Measurements from ENCODE around the gene POLR3B.
"Not testable (repeated sequence)": the region's sequence is repeated elsewhere in the genome, so short reads cannot be mapped to it uniquely, and the experiment has no call there.

Gene POLR3B

GRCh38 chr12:106357549-106358395, at the start of gene POLR3B:
TSS of gene POLR3B (plus strand) at chr12:106357748. CDS start at chr12:106357880, 132 bp downstream.
- DNase-seq: peak; percentile 98
- peak within 1 kb of the TSS; percentile 98 for H3K27ac Mint-ChIP-seq
- no peaks in the 10 kb centered on the region for H3K9me3 Mint-ChIP-seq
- H3K4me1 Mint-ChIP-seq (ENCODE audit: low read depth): peaks cover 16% of the 10 kb centered on the region
- H3K27me3 Mint-ChIP-seq: no peaks in the 10 kb centered on the region
- H3K36me3 Mint-ChIP-seq (ENCODE audit: low read depth): peaks cover 13% of the 10 kb centered on the region
- peak within 1 kb of the TSS; percentile 95 for H3K4me3 Mint-ChIP-seq

- H3K9me3 Mint-ChIP-seq: no peaks in the 10 kb centered on the region
- H3K27ac Mint-ChIP-seq: peak overlapping the region; percentile 80
- peaks cover 80% of the 10 kb centered on the region for H3K4me1 Mint-ChIP-seq (ENCODE audit: low read depth)
- no peak for DNase-seq
- no peaks in the 10 kb centered on the region for H3K27me3 Mint-ChIP-seq
- H3K36me3 Mint-ChIP-seq (ENCODE audit: low read depth): peaks cover 9% of the 10 kb centered on the region
- no peak overlapping the region for H3K4me3 Mint-ChIP-seq
Measured at GRCh38 chr12:106308121-106308520, 49.4 kb upstream of the POLR3B start.

- H3K27ac Mint-ChIP-seq: peak overlapping the region; percentile 80
- H3K36me3 Mint-ChIP-seq (ENCODE audit: low read depth): peaks cover 9% of the 10 kb centered on the region
- no peak overlapping the region for H3K4me3 Mint-ChIP-seq
Measured at GRCh38 chr12:106308611-106309010, 48.9 kb upstream of the POLR3B start.

GRCh38 chr12:106309671-106310505, 47.7 kb upstream of the POLR3B start:
- Mint-ChIP-seq H3K27ac (peak overlapping the region; percentile 15), H3K4me1 (ENCODE audit: low read depth) (peaks cover 65% of the 10 kb centered on the region), H3K27me3 (no peaks in the 10 kb centered on the region), H3K36me3 (ENCODE audit: low read depth) (peaks cover 19% of the 10 kb centered on the region), H3K9me3 (no peaks in the 10 kb centered on the region), H3K4me3 (no peak overlapping the region)
- no peak for DNase-seq

More at GRCh38 chr12:106308611-106309010, 48.9 kb upstream of the POLR3B start:
- H3K4me1 Mint-ChIP-seq (ENCODE audit: low read depth): peaks cover 78% of the 10 kb centered on the region
- DNase-seq: no peak
- no peaks in the 10 kb centered on the region for H3K27me3 Mint-ChIP-seq
- no peaks in the 10 kb centered on the region for H3K9me3 Mint-ChIP-seq

GRCh38 chr12:106310687-106311086, 46.9 kb upstream of the POLR3B start:
- Mint-ChIP-seq H3K36me3 (ENCODE audit: low read depth) (peaks cover 27% of the 10 kb centered on the region), H3K27ac (peak overlapping the region; percentile 8), H3K4me3 (no peak overlapping the region), H3K9me3 (no peaks in the 10 kb centered on the region), H3K4me1 (ENCODE audit: low read depth) (peaks cover 60% of the 10 kb centered on the region), H3K27me3 (no peaks in the 10 kb centered on the region)
- DNase-seq: no peak

- Mint-ChIP-seq H3K4me3 (no peak overlapping the region), H3K27me3 (no peaks in the 10 kb centered on the region), H3K27ac (peak overlapping the region; percentile 42), H3K9me3 (no peaks in the 10 kb centered on the region), H3K36me3 (ENCODE audit: low read depth) (peaks cover 31% of the 10 kb centered on the region), H3K4me1 (ENCODE audit: low read depth) (peaks cover 56% of the 10 kb centered on the region)
- DNase-seq: no peak
Measured at GRCh38 chr12:106311139-106311538, 46.4 kb upstream of the POLR3B start.

GRCh38 chr12:106313413-106313812, 44.1 kb upstream of the POLR3B start:
- DNase-seq, H3K27ac Mint-ChIP-seq, H3K9me3 Mint-ChIP-seq, H3K27me3 Mint-ChIP-seq, H3K4me3 Mint-ChIP-seq: not testable (repeated sequence)
- Mint-ChIP-seq H3K36me3 (ENCODE audit: low read depth) (peaks cover 44% of the 10 kb centered on the region), H3K4me1 (ENCODE audit: low read depth) (peaks cover 34% of the 10 kb centered on the region)

GRCh38 chr12:106315523-106315922, 42.0 kb upstream of the POLR3B start:
- no peak overlapping the region for H3K4me3 Mint-ChIP-seq
- no peak for DNase-seq
- peak overlapping the region; percentile 23 for H3K27ac Mint-ChIP-seq
- H3K9me3 Mint-ChIP-seq: no peaks in the 10 kb centered on the region
- H3K36me3 Mint-ChIP-seq (ENCODE audit: low read depth): peaks cover 60% of the 10 kb centered on the region
- H3K4me1 Mint-ChIP-seq (ENCODE audit: low read depth): peaks cover 14% of the 10 kb centered on the region
- H3K27me3 Mint-ChIP-seq: no peaks in the 10 kb centered on the region

GRCh38 chr12:106317406-106318082, 40.0 kb upstream of the POLR3B start:
- H3K36me3 Mint-ChIP-seq (ENCODE audit: low read depth): peaks cover 67% of the 10 kb centered on the region
- H3K4me3 Mint-ChIP-seq: no peak overlapping the region
- H3K27me3 Mint-ChIP-seq: no peaks in the 10 kb centered on the region
- H3K4me1 Mint-ChIP-seq (ENCODE audit: low read depth): peaks cover 6% of the 10 kb centered on the region
- no peak for DNase-seq
- no peak overlapping the region for H3K27ac Mint-ChIP-seq
- no peaks in the 10 kb centered on the region for H3K9me3 Mint-ChIP-seq

- no peak for DNase-seq
- Mint-ChIP-seq H3K36me3 (ENCODE audit: low read depth) (peaks cover 76% of the 10 kb centered on the region), H3K9me3 (no peaks in the 10 kb centered on the region), H3K27me3 (no peaks in the 10 kb centered on the region), H3K4me1 (ENCODE audit: low read depth) (peaks cover 2% of the 10 kb centered on the region), H3K27ac (peak overlapping the region; percentile 24), H3K4me3 (no peak overlapping the region)
Measured at GRCh38 chr12:106321139-106321850, 36.3 kb upstream of the POLR3B start.

- Mint-ChIP-seq H3K4me1 (ENCODE audit: low read depth) (peaks cover 2% of the 10 kb centered on the region), H3K4me3 (no peak overlapping the region), H3K27ac (no peak overlapping the region), H3K9me3 (no peaks in the 10 kb centered on the region), H3K27me3 (no peaks in the 10 kb centered on the region), H3K36me3 (ENCODE audit: low read depth) (peaks cover 79% of the 10 kb centered on the region)
- no peak for DNase-seq
Measured at GRCh38 chr12:106323537-106323936, 34.0 kb upstream of the POLR3B start.

GRCh38 chr12:106327309-106327869, 30.2 kb upstream of the POLR3B start:
- Mint-ChIP-seq H3K27me3 (no peaks in the 10 kb centered on the region), H3K36me3 (ENCODE audit: low read depth) (peaks cover 81% of the 10 kb centered on the region), H3K4me3 (no peak overlapping the region), H3K27ac (no peak overlapping the region), H3K9me3 (no peaks in the 10 kb centered on the region), H3K4me1 (ENCODE audit: low read depth) (no peaks in the 10 kb centered on the region)
- DNase-seq: no peak

- DNase-seq: no peak
- no peak overlapping the region for H3K4me3 Mint-ChIP-seq
- no peaks in the 10 kb centered on the region for H3K9me3 Mint-ChIP-seq
- peaks cover 5% of the 10 kb centered on the region for H3K4me1 Mint-ChIP-seq (ENCODE audit: low read depth)
- H3K27me3 Mint-ChIP-seq: no peaks in the 10 kb centered on the region
- no peak overlapping the region for H3K27ac Mint-ChIP-seq
- peaks cover 78% of the 10 kb centered on the region for H3K36me3 Mint-ChIP-seq (ENCODE audit: low read depth)
Measured at GRCh38 chr12:106328735-106329134, 28.8 kb upstream of the POLR3B start.

Measured in activated T-cell treated with anti-CD3 and anti-CD28 coated beads, Interleukin-2, amount 50 U/mL, for 24 hours (primary cell).